B cell (primary cell): ENCODE results near the gene SLC15A3. TPM values are rescaled to one million over a fixed set of nuclear protein-coding genes. Genes with fewer than 3 reads are reported as not detected.

Experiments used
- ATAC-seq: fragments of 200-7000 bp; cut with Tn5 transposase; one replicate; pipeline ENCODE4 v1.10.0; 2021; ENCODE audit warnings: low read depth, mild to moderate bottlenecking, moderate number of reproducible peaks, moderate library complexity
- CTCF ChIA-PET: fragments of 350-600 bp; sonication (Branson Sonifier 250); formaldehyde crosslinking; loops from one replicate; lab custom pipeline; 2021; ENCODE audit warnings: antibody characterized with exemption, inconsistent platforms; lab: Charles Lee
- POLR2A ChIA-PET: fragments of 350-600 bp; sonication (Branson Sonifier 250); formaldehyde crosslinking; loops from one replicate; lab custom pipeline; 2021; ENCODE audit warnings: antibody characterized with exemption; lab: Charles Lee
- DNase-seq: peaks from one replicate; pipeline ENCODE4 v3.0.0; 2013
- H2AFZ ChIP-seq: 2 replicates; pipeline ENCODE4 v1.6.1; 2012; ENCODE audit warnings: mild to moderate bottlenecking, low read depth, low read length; ENCODE audit not compliant: insufficient read depth, poor library complexity, severe bottlenecking
- H3K27ac ChIP-seq, 2 donors: 1 replicate in 1 of 2; 2 replicates in 1 of 2; pipeline ENCODE4 v1.5.1; 2012 to 2013; ENCODE audit warnings: low read length in 2 of 2, mild to moderate bottlenecking in 2 of 2, moderate library complexity in 1 of 2
- H3K27me3 ChIP-seq, 4 experiments: fragments of 200-600 bp in 1 of 4; sonication (generic) in 1 of 4; replicated peaks in 1 of 4; 1 replicate in 2 of 4; 2 replicates in 2 of 4; pipeline versions ENCODE4 v1.6.1 to v1.7.0; 2013 to 2016; ENCODE audit warnings: low read length in 3 of 4, mild to moderate bottlenecking in 2 of 4, mixed read lengths in 1 of 4, moderate library complexity in 1 of 4; ENCODE audit not compliant: insufficient read depth in 4 of 4, control insufficient read depth in 3 of 4; ENCODE audit errors: control extremely low read depth in 1 of 4
- H3K36me3 ChIP-seq, 2 experiments: replicated peaks in 1 of 2; 1 replicate in 1 of 2; 2 replicates in 1 of 2; pipeline versions ENCODE4 v1.6.1 to v1.7.1; 2013; ENCODE audit warnings: low read length in 1 of 2; ENCODE audit not compliant: insufficient read depth in 2 of 2, control insufficient read depth in 1 of 2; ENCODE audit errors: control extremely low read depth in 1 of 2, extremely low read depth in 1 of 2
- H3K4me1 ChIP-seq, 2 donors: fragments of 200-600 bp in 1 of 2; sonication (generic) in 1 of 2; 1 replicate in 1 of 2; 2 replicates in 1 of 2; pipeline versions ENCODE4 v1.5.1 to v1.6.1; 2013 to 2017; ENCODE audit warnings: low read length in 2 of 2; ENCODE audit not compliant: control insufficient read depth in 2 of 2, insufficient read depth in 2 of 2
- H3K4me2 ChIP-seq: replicated peaks from 2 replicates; pipeline ENCODE3; 2012; ENCODE audit warnings: mild to moderate bottlenecking, low read depth, low read length; ENCODE audit not compliant: poor library complexity, severe bottlenecking
- H3K4me3 ChIP-seq, 5 experiments: fragments of 200-600 bp in 1 of 5; sonication (generic) in 1 of 5; 1 replicate in 3 of 5; 2 replicates in 2 of 5; pipeline versions ENCODE4 v1.5.1 to v1.7.0; 2011 to 2016; ENCODE audit warnings: low read length in 4 of 5, mild to moderate bottlenecking in 4 of 5, low read depth in 2 of 5, control low read depth in 1 of 5, moderate library complexity in 1 of 5; ENCODE audit not compliant: insufficient read depth in 1 of 5; ENCODE audit errors: control extremely low read depth in 1 of 5, extremely low read depth in 1 of 5
- H3K79me2 ChIP-seq: fragments of 200-600 bp; sonication (generic); one replicate; pipeline ENCODE4 v1.6.0; 2016; ENCODE audit warnings: low read length; ENCODE audit not compliant: control insufficient read depth, insufficient read depth
- H3K9ac ChIP-seq: fragments of 200-600 bp; sonication (generic); 2 replicates; pipeline ENCODE4 v1.6.1; 2017; ENCODE audit warnings: mild to moderate bottlenecking, low read length, moderate library complexity
- H3K9me3 ChIP-seq, 3 donors: one replicate each; pipeline versions ENCODE4 v1.6.1 to v1.7.1; 2013; ENCODE audit warnings: low read length in 2 of 3; ENCODE audit not compliant: control insufficient read depth in 2 of 3, insufficient read depth in 1 of 3; ENCODE audit errors: control extremely low read depth in 1 of 3
- H4K20me1 ChIP-seq: 2 replicates; pipeline ENCODE4 v1.6.0; 2012; ENCODE audit warnings: mild to moderate bottlenecking, low read length; ENCODE audit not compliant: insufficient read depth, control insufficient read depth, poor library complexity, severe bottlenecking
- H3K27ac Mint-ChIP-seq: one replicate; pipeline ENCODE4 v1.8.0; 2021; ENCODE audit warnings: mixed read lengths
- H3K27me3 Mint-ChIP-seq: one replicate; pipeline ENCODE4 v1.8.0; 2021; ENCODE audit warnings: mixed read lengths
- H3K4me1 Mint-ChIP-seq: one replicate; pipeline ENCODE4 v1.8.0; 2021; ENCODE audit warnings: mixed read lengths
- H3K4me3 Mint-ChIP-seq: one replicate; pipeline ENCODE4 v1.8.0; 2021; ENCODE audit warnings: mixed read lengths
- H3K9me3 Mint-ChIP-seq: one replicate; pipeline ENCODE4 v1.8.0; 2022; ENCODE audit warnings: mixed read lengths; ENCODE audit not compliant: insufficient read depth
- CTCF ChIP-seq: fragments of 200-600 bp; IDR thresholded peaks from one replicate; pipeline ENCODE4 v1.8.0; 2022; ENCODE audit warnings: antibody characterized with exemption, mild to moderate bottlenecking
- EZH2 ChIP-seq: IDR thresholded peaks from 2 replicates; pipeline ENCODE4 v1.6.1; 2012; ENCODE audit warnings: borderline replicate concordance, low read depth, mild to moderate bottlenecking, moderate library complexity, low read length; ENCODE audit not compliant: insufficient read depth, poor library complexity, severe bottlenecking
- WGBS: methylation state at CpG from one replicate; pipeline ENCODE4 v1.1.5; 2013; ENCODE audit warnings: missing lambda C conversion rate; ENCODE audit not compliant: insufficient coverage; 5-methylcytosine and 5-hydroxymethylcytosine counted together
- intact Hi-C: fragments of 100-400 bp; cut with micrococcal nuclease; formaldehyde crosslinking; loops from one replicate; pipeline ENCODE4 v1.10.0; 2022
- polyA plus RNA-seq: library from polyadenylated mRNA; depleted of rRNA; stranded (reverse); fragments of >200 nt; gene quantifications from 2 replicates; pipeline ENCODE4 v1.2.3, GENCODE V29; 2012
- total RNA-seq, 2 donors: library from RNA; stranded (reverse); fragments of 120-200 nt in 1 of 2; gene quantifications; 1 replicate in 1 of 2; 2 replicates in 1 of 2; pipeline versions ENCODE4 v1.2.3 to v1.2.4, GENCODE V29; 2013 to 2022

SLC15A3 gene
- total and polyA plus RNA-seq, 2 donors (not counting 1 experiment from before 2014, with no cell fraction given): 61.5 to 91.4 TPM

GRCh38 chr11:60925868-60926267 is 26.1 kb downstream of the SLC15A3 start:
- H3K4me1 ChIP-seq: peaks cover 28 to 36% of the 10 kb centered on the region in 2 donors
- peaks cover 0 to 30% (median 7%) of the 10 kb centered on the region in 4 experiments for H3K27me3 ChIP-seq
- Mint-ChIP-seq H3K27me3 (peaks cover 7% of the 10 kb centered on the region), H3K27ac (no peak overlapping the region), H3K4me3 (peak overlapping the region; percentile 82), H3K4me1 (peaks cover 33% of the 10 kb centered on the region), H3K9me3 (no peaks in the 10 kb centered on the region)
- intact Hi-C loops: no loop called here
- 57% methylated on average over 1 of the region's 6 CpGs for WGBS
- H3K4me2 ChIP-seq: no peak overlapping the region
- H3K36me3 ChIP-seq: peaks cover 0 to 22% of the 10 kb centered on the region in 2 experiments
- no peak overlapping the region for H3K9ac ChIP-seq
- no peak overlapping the region for H3K4me3 ChIP-seq
- no peak for TF ChIP-seq EZH2
- no peak for TF ChIP-seq CTCF
- H2AFZ ChIP-seq: no peak overlapping the region
- DNase-seq (no peak), ATAC-seq (no peak)
- peaks cover 3% of the 10 kb centered on the region for H3K79me2 ChIP-seq
- peaks cover 0 to 4% (median 0%) of the 10 kb centered on the region in 3 donors for H3K9me3 ChIP-seq
- CTCF ChIA-PET: interaction anchor here (1.0 to 5.6 kb wide), 2 partner anchors 11 to 27 kb away, joined by 3 to 26 read pairs; partner anchors contain the start of gene TMEM109
- peaks cover 33% of the 10 kb centered on the region for H4K20me1 ChIP-seq
- H3K27ac ChIP-seq: no peak overlapping the region
- POLR2A ChIA-PET: no interaction called here
